Measurements from ENCODE around the gene KCNJ16.

KCNJ16 gene

GRCh38 chr17:70169709-70170597 lies 94.9 kb downstream of the KCNJ16 start:
- no peak for DNase-seq (ENCODE audit: low read depth in 2 of 2)

GRCh38 chr17:70171159-70171558 lies 96.1 kb downstream of the KCNJ16 start:
- no peak for DNase-seq (ENCODE audit: low read depth in 2 of 2)

- no peak for DNase-seq (ENCODE audit: low read depth in 2 of 2)
Observed at GRCh38 chr17:70172449-70172848, 97.4 kb downstream of the KCNJ16 start.

GRCh38 chr17:70172923-70173322 lies 97.9 kb downstream of the KCNJ16 start:
- DNase-seq (ENCODE audit: low read depth in 2 of 2): no peak

- no peak for DNase-seq (ENCODE audit: low read depth in 2 of 2)
Observed at GRCh38 chr17:70173681-70174080, 98.7 kb downstream of the KCNJ16 start.

- DNase-seq (ENCODE audit: low read depth in 2 of 2): no peak
Observed at GRCh38 chr17:70181376-70181775, 106.4 kb downstream of the KCNJ16 start.

- no peak for DNase-seq (ENCODE audit: low read depth in 2 of 2)
Observed at GRCh38 chr17:70181866-70182265, 106.8 kb downstream of the KCNJ16 start.

GRCh38 chr17:70183508-70183907 lies 108.5 kb downstream of the KCNJ16 start:
- no peak for DNase-seq (ENCODE audit: low read depth in 2 of 2)

GRCh38 chr17:70184207-70184606 lies 109.2 kb downstream of the KCNJ16 start:
- no peak for DNase-seq (ENCODE audit: low read depth in 2 of 2)

GRCh38 chr17:70184770-70185169 lies 109.7 kb downstream of the KCNJ16 start:
- DNase-seq (ENCODE audit: low read depth in 2 of 2): no peak

All from activated CD8-positive, alpha-beta memory T cell treated with anti-CD3 and anti-CD28 coated beads for 4 hours (primary cell).